AG09319 (cell line): ENCODE measurements around the gene COL13A1.

ENCODE experiments used
- DNase-seq: peaks from one replicate; pipeline ENCODE4 v3.0.0-alpha.2; 2010; ENCODE audit warnings: low read depth; ENCODE audit errors: extremely low read depth
- CTCF ChIP-seq: IDR thresholded peaks from 2 replicates; pipeline ENCODE4 v1.5.1; 2011; ENCODE audit warnings: low read depth, mild to moderate bottlenecking, inconsistent platforms, low read length, moderate library complexity

The COL13A1 gene

DNA sequence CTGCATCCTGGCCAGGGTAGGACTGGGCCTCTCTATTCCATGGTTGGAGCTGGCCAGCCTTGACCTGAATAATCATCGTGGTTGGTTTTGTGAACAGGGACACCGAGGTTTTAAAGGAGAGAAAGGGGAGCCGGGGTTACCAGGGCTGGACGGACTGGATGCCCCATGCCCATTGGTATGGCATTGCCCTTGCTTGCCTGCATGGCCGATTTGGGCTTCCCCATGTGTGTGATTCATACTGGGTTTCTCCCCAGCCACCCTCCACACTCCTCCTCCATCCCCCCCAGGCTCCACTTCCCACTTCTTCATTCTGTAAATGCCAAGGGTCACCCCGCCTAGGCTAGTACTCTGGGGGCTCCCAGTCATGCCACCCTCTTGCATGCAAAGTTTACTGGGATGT is 152.1 kb downstream of the COL13A1 start:
- TF ChIP-seq CTCF, result no peak

GRCh38 chr10:69955211-69955805 is 153.6 kb downstream of the COL13A1 start:
- TF ChIP-seq CTCF, result no peak
- DNase-seq, result no peak

More for the DNA sequence above, 152.1 kb downstream of the COL13A1 start:
- no peak for DNase-seq

DNA sequence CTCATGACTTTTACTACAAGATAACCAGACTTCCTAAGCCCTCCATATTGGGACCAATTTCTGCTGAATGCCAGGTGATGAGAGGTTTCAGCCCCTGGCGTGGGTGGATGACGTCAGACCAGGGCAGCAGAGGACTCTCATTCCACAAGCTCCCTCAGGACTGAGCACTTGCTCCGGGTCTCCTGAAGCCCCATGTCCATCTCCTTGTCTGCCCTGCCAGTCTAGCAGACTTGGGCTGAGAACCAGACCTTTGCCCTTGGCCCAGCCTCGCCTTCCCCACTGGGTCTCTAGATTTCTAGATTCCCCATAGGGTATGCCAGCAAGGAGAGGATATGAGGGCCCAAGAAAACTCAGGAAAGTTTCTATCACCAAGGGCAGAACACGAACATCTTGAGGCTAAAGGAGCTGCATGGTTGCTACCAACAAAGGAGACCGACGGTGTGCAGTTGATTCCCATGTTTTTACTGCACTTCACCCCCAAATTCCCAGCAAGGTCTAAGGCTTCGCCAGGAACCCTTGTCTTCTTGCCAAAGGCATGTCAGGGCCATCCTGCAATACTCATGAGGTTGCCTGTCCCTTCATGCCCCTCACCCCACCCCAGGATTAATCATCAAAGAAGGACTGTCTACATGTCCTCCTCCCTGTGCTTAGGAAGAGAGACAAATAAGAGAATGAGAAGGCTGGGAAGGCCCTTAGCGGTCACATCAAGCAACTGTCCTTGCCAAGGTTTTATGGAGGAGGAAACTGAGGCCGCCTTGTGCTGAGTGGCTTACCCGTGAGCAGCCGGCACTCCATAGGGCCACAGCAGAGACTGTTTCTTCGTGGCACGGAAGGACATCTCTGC is 154.4 kb downstream of the COL13A1 start:
- no peak for DNase-seq
- TF ChIP-seq CTCF, result no peak

DNA sequence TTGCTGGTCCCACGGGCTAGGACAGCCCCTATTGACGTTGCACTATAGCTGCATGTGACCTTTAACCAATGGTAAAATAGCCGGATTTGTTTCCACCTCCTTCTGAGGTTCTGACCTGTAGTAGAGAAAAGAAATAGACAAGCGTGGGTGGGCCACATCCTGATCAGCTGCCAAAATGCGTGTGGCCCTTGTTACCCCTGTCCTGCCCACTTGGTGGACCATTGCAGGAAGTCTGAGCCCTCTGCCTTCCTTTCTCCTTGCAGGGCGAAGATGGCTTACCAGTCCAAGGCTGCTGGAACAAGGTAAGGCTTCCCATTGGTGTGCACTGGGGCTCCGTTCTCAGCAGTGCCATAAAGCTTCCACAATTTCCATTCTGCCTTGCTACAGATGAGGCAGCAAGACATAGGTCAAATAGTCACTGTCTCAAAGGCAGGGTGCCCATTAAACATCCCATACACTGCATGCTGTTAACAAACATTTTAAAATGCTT is 155.1 kb downstream of the COL13A1 start:
- DNase-seq, result no peak
- no peak for TF ChIP-seq CTCF

GRCh38 chr10:69957241-69957885 is 155.7 kb downstream of the COL13A1 start:
- no peak for TF ChIP-seq CTCF
- no peak for DNase-seq

- peak; percentile 93 for TF ChIP-seq CTCF
- DNase-seq, result no peak
These were observed 156.3 kb downstream of the COL13A1 start for GRCh38 chr10:69957886-69958555.

DNA sequence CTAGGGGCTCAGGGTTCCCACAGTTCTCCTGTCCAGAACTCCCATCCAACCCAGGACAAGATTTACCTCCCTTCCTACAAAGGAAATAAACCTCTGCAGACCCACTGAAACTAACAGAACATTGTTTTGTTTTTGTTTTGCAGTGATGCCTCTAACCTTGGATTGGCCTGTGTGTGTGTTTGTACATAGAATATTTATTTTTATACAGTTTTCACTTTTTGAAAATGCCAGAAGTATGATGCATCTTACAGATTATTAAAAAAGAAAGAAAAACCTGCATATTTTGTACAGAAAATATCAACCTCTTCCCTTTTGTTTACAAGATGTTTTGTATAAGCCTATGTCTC is 156.8 kb downstream of the COL13A1 start:
- TF ChIP-seq CTCF, result no peak
- no peak for DNase-seq
